Keratinocyte (primary cell): ENCODE results near the gene OLIG3. TPM values are rescaled to one million over a fixed set of nuclear protein-coding genes. Genes with fewer than 3 reads are reported as not detected.

Experiments used
- DNase-seq: peaks from one replicate; pipeline ENCODE4 v3.0.0-alpha.2; 2011; ENCODE audit warnings: low read depth, missing footprints, low spot score
- FAIRE-seq: peaks from 2 replicates; lab custom pipeline; 2011; peaks lifted over from hg19 to GRCh38; lab: Jason Lieb, UNC
- H2AFZ ChIP-seq: 2 replicates; pipeline ENCODE4 v1.6.0; 2012; ENCODE audit warnings: low read length, control low read depth, inconsistent platforms; ENCODE audit not compliant: control insufficient read depth
- H3K27ac ChIP-seq: 2 replicates; pipeline ENCODE4 v1.5.1; 2011; ENCODE audit warnings: low read length; ENCODE audit not compliant: control insufficient read depth, insufficient read depth
- H3K27me3 ChIP-seq: 3 replicates; pipeline ENCODE4 v1.6.0; 2011; ENCODE audit warnings: low read length; ENCODE audit not compliant: control insufficient read depth, insufficient read depth; ENCODE audit errors: extremely low read depth
- H3K36me3 ChIP-seq, 2 experiments: 2 replicates in 1 of 2; 3 replicates in 1 of 2; pipeline ENCODE4 v1.5.1; 2011; ENCODE audit warnings: low read length in 2 of 2, mild to moderate bottlenecking in 1 of 2; ENCODE audit not compliant: control insufficient read depth in 2 of 2, insufficient read depth in 2 of 2; ENCODE audit errors: extremely low read depth in 1 of 2
- H3K4me1 ChIP-seq: 3 replicates; pipeline ENCODE4 v1.5.1; 2011; ENCODE audit warnings: low read length; ENCODE audit not compliant: control insufficient read depth, insufficient read depth; ENCODE audit errors: extremely low read depth
- H3K4me2 ChIP-seq: 3 replicates; pipeline ENCODE4 v1.6.0; 2011; ENCODE audit warnings: low read depth, low read length; ENCODE audit not compliant: control insufficient read depth, insufficient read depth; ENCODE audit errors: extremely low read depth
- H3K4me3 ChIP-seq, 3 experiments: fragments of 200-600 bp in 1 of 3; sonication (generic) in 1 of 3; 2 replicates in 2 of 3; 3 replicates in 1 of 3; pipeline ENCODE4 v1.5.1; 2011 to 2016; ENCODE audit warnings: low read length in 3 of 3, mild to moderate bottlenecking in 3 of 3, control low read depth in 2 of 3, inconsistent platforms in 1 of 3, low read depth in 1 of 3, mixed read lengths in 1 of 3, mixed run types in 1 of 3, moderate library complexity in 1 of 3; ENCODE audit not compliant: control insufficient read depth in 2 of 3, insufficient read depth in 2 of 3; ENCODE audit errors: extremely low read depth in 1 of 3
- H3K79me2 ChIP-seq: 2 replicates; pipeline ENCODE4 v1.6.0; 2012; ENCODE audit warnings: low read length; ENCODE audit not compliant: control insufficient read depth, insufficient read depth
- H3K9ac ChIP-seq: 3 replicates; pipeline ENCODE4 v1.6.0; 2011; ENCODE audit warnings: low read length; ENCODE audit not compliant: control insufficient read depth, insufficient read depth; ENCODE audit errors: extremely low read depth
- H3K9me1 ChIP-seq: 3 replicates; pipeline ENCODE4 v1.6.0; 2011; ENCODE audit warnings: low read length; ENCODE audit not compliant: control insufficient read depth, insufficient read depth; ENCODE audit errors: extremely low read depth
- H3K9me3 ChIP-seq: 2 replicates; pipeline ENCODE4 v1.5.1; 2012; ENCODE audit warnings: low read depth, low read length; ENCODE audit not compliant: control insufficient read depth
- H4K20me1 ChIP-seq: 3 replicates; pipeline ENCODE4 v1.6.0; 2011; ENCODE audit warnings: low read length; ENCODE audit not compliant: control insufficient read depth, insufficient read depth; ENCODE audit errors: extremely low read depth
- EZH2 ChIP-seq: IDR thresholded peaks from one replicate; pipeline ENCODE4 v1.6.1; 2012; ENCODE audit warnings: inconsistent platforms, mild to moderate bottlenecking, low read length, moderate library complexity
- dilution Hi-C: fragments of 300-500 bp; cut with MboI; formaldehyde crosslinking; loops from one replicate; pipeline ENCODE4 v1.7.0; 2020; ENCODE audit warnings: low sequenced_read_pairs; ENCODE audit not compliant: extremely low pct_ligation_motif_present
- polyA plus RNA-seq, 5 experiments: library from polyadenylated mRNA; depleted of rRNA in 3 of 5; stranded (reverse) in 3 of 5; stranded (forward) in 1 of 5; unstranded in 1 of 5; fragments of >200 nt; gene quantifications; 1 replicate in 1 of 5; 2 replicates in 3 of 5; 3 replicates in 1 of 5; pipeline versions ENCODE4 v1.2.1 to v1.2.3, GENCODE V29; 2011 to 2012; ENCODE audit warnings: missing spikeins in 2 of 5, low read depth in 1 of 5, low replicate concordance in 1 of 5
- TF ChIP-seq, protein P1 (sequence below), 3 experiments: IDR thresholded peaks in 1 of 3; conservative IDR thresholded peaks in 1 of 3; optimal IDR thresholded peaks in 1 of 3; 2 replicates in 2 of 3; 3 replicates in 1 of 3; pipeline versions ENCODE3 to v1.5.1; 2011; ENCODE audit warnings: low read length in 3 of 3, mild to moderate bottlenecking in 3 of 3, moderate library complexity in 2 of 3, control low read depth in 1 of 3, inconsistent platforms in 1 of 3; ENCODE audit not compliant: insufficient read depth in 2 of 3; ENCODE audit errors: extremely low read depth in 1 of 3

OLIG3 gene
- polyA plus RNA-seq, 1 donor (not counting 4 experiments of a cell fraction or from before 2014, with no cell fraction given) = not detected

DNA sequence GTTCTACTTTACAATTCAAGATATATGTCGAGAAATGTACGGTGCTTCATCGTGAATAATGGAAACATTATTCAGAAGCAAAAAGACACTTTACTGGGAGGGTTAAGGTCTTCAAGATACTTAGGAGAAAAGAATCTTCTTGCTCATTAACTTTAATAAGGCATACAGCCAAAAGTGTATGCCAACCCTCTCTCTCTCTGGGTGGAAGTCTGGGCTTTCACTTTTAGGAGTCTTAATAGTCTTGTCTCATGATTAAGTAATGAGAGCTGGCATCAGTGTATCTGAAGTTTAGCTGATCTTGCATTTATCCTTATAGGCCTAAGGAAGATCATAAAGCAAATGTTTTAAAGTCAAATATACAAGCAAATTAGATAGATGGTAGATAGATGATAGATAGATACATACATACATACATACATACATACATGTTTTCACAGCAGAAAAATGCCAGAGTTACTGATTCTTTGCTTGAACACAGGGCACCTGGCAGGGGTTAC is 21.5 kb downstream of the OLIG3 start:
- Histone ChIP-seq H3K4me1 (no peaks in the 10 kb centered on the region), H3K27me3 (peaks cover 8% of the 10 kb centered on the region), H3K4me2 (no peak overlapping the region), H3K36me3 (no peaks in the 10 kb centered on the region), H2AFZ (no peak overlapping the region), H3K27ac (no peak overlapping the region), H4K20me1 (no peaks in the 10 kb centered on the region), H3K9me3 (no peaks in the 10 kb centered on the region), H3K9me1 (no peaks in the 10 kb centered on the region), H3K4me3 (no peak overlapping the region), H3K9ac (no peak overlapping the region), H3K79me2 (no peaks in the 10 kb centered on the region)
- FAIRE-seq = no peak
- TF ChIP-seq, protein P1, sequence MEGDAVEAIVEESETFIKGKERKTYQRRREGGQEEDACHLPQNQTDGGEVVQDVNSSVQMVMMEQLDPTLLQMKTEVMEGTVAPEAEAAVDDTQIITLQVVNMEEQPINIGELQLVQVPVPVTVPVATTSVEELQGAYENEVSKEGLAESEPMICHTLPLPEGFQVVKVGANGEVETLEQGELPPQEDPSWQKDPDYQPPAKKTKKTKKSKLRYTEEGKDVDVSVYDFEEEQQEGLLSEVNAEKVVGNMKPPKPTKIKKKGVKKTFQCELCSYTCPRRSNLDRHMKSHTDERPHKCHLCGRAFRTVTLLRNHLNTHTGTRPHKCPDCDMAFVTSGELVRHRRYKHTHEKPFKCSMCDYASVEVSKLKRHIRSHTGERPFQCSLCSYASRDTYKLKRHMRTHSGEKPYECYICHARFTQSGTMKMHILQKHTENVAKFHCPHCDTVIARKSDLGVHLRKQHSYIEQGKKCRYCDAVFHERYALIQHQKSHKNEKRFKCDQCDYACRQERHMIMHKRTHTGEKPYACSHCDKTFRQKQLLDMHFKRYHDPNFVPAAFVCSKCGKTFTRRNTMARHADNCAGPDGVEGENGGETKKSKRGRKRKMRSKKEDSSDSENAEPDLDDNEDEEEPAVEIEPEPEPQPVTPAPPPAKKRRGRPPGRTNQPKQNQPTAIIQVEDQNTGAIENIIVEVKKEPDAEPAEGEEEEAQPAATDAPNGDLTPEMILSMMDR (optimal IDR thresholded peaks at IDR 0.05 in 1 of 3, IDR thresholded peaks at IDR 0.05 in 1 of 3, conservative IDR thresholded peaks at IDR 0.05 in 1 of 3; ENCODE audit: extremely low read depth in 1 of 3, insufficient read depth in 2 of 3, low read length in 3 of 3) = no peak
- TF ChIP-seq EZH2 = no peak
- no peak for DNase-seq
- dilution Hi-C loops = no loop called here

DNA sequence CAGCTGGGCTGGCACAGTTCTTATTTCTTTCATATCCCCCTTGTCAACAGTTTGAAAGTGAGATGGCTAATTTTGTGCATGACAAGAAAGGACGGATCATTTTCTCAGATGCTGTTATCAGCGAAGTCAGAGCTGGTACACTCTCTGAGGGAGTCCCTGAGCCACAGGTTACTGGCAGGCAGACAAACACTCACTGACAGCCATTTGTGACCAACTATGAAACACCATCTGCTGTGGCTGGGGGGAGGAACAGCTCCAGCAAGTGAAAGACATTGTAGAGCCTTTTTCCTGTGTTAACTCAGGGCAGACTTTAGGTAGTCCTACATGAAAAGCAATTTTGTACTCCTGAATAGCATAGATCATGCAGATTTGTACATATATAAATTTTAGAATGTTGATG is 22.2 kb downstream of the OLIG3 start:
- Histone ChIP-seq H3K4me2 (no peak overlapping the region), H3K27ac (no peak overlapping the region), H3K79me2 (no peaks in the 10 kb centered on the region), H2AFZ (no peak overlapping the region), H3K27me3 (peaks cover 8% of the 10 kb centered on the region), H3K4me3 (no peak overlapping the region), H3K4me1 (no peaks in the 10 kb centered on the region), H3K36me3 (no peaks in the 10 kb centered on the region), H3K9me3 (no peaks in the 10 kb centered on the region), H4K20me1 (no peaks in the 10 kb centered on the region), H3K9me1 (no peaks in the 10 kb centered on the region), H3K9ac (no peak overlapping the region)
- no peak for DNase-seq
- no peak for TF ChIP-seq EZH2
- TF ChIP-seq, protein P1 (optimal IDR thresholded peaks at IDR 0.05 in 1 of 3, IDR thresholded peaks at IDR 0.05 in 1 of 3, conservative IDR thresholded peaks at IDR 0.05 in 1 of 3; ENCODE audit: extremely low read depth in 1 of 3, insufficient read depth in 2 of 3, low read length in 3 of 3) = no peak
- FAIRE-seq = no peak
- dilution Hi-C loops = no loop called here
